Measurements from ENCODE around the gene CASK. TPM values are rescaled to one million over a fixed set of nuclear protein-coding genes. Genes with fewer than 3 reads are reported as not detected.

Gene CASK
- total RNA-seq, 1 donor from 2014 or later: 41.0 TPM

- H3K36me3 ChIP-seq: no peaks in the 10 kb centered on the region
- no peak overlapping the region for H3K4me3 ChIP-seq
- intact Hi-C loops (cut with DNase I): no loop called here
- TF ChIP-seq CTCF (IDR thresholded peaks at IDR 0.05) (no peak), POLR2AphosphoS5 (IDR thresholded peaks at IDR 0.05; ENCODE audit: insufficient read depth in 1 of 2, low read depth in 1 of 2) (no peak), POLR2A (IDR thresholded peaks at IDR 0.05) (no peak)
- H3K27me3 ChIP-seq: no peaks in the 10 kb centered on the region
- no peaks in the 10 kb centered on the region for H3K4me1 ChIP-seq
- no peak overlapping the region for H3K27ac ChIP-seq
- no peak for DNase-seq (ENCODE audit: extremely low spot score in 2 of 2)
- no peaks in the 10 kb centered on the region for H3K9me3 ChIP-seq
Observed at GRCh38 chrX:41499195-41499594, 424.2 kb downstream of the CASK start.

GRCh38 chrX:41491267-41492004 lies 431.9 kb downstream of the CASK start:
- no peak overlapping the region for H3K27ac ChIP-seq
- no peaks in the 10 kb centered on the region for H3K36me3 ChIP-seq
- H3K9me3 ChIP-seq: no peaks in the 10 kb centered on the region
- H3K4me3 ChIP-seq: no peak overlapping the region
- no peaks in the 10 kb centered on the region for H3K4me1 ChIP-seq
- intact Hi-C loops (cut with DNase I): no loop called here
- no peaks in the 10 kb centered on the region for H3K27me3 ChIP-seq
- no peak for DNase-seq (ENCODE audit: extremely low spot score in 2 of 2)
- TF ChIP-seq POLR2AphosphoS5 (IDR thresholded peaks at IDR 0.05; ENCODE audit: insufficient read depth in 1 of 2, low read depth in 1 of 2) (peak in 1 of 2 donors; percentile 32), CTCF (IDR thresholded peaks at IDR 0.05) (no peak)

- Histone ChIP-seq H3K36me3 (no peaks in the 10 kb centered on the region), H3K27ac (no peak overlapping the region)
- intact Hi-C loops (cut with DNase I): no loop called here
Observed at GRCh38 chrX:41490446-41490845, 432.9 kb downstream of the CASK start.

GRCh38 chrX:41482154-41482850 lies 441.1 kb downstream of the CASK start:
- Histone ChIP-seq H3K4me3 (no peak overlapping the region), H3K27me3 (no peaks in the 10 kb centered on the region), H3K4me1 (no peaks in the 10 kb centered on the region), H3K27ac (no peak overlapping the region), H3K36me3 (no peaks in the 10 kb centered on the region), H3K9me3 (no peaks in the 10 kb centered on the region)
- TF ChIP-seq POLR2A (IDR thresholded peaks at IDR 0.05): no peak
- TF ChIP-seq POLR2AphosphoS5 (IDR thresholded peaks at IDR 0.05; ENCODE audit: insufficient read depth in 1 of 2, low read depth in 1 of 2): no peak
- TF ChIP-seq CTCF (IDR thresholded peaks at IDR 0.05): no peak
- intact Hi-C loops (cut with DNase I): no loop called here
- DNase-seq (ENCODE audit: extremely low spot score in 2 of 2): no peak

More at GRCh38 chrX:41490446-41490845, 432.9 kb downstream of the CASK start:
- TF ChIP-seq CTCF (IDR thresholded peaks at IDR 0.05): no peak
- no peak for TF ChIP-seq POLR2AphosphoS5 (IDR thresholded peaks at IDR 0.05; ENCODE audit: insufficient read depth in 1 of 2, low read depth in 1 of 2)
- no peak for TF ChIP-seq POLR2A (IDR thresholded peaks at IDR 0.05)
- H3K9me3 ChIP-seq: no peaks in the 10 kb centered on the region
- no peaks in the 10 kb centered on the region for H3K4me1 ChIP-seq
- DNase-seq (ENCODE audit: extremely low spot score in 2 of 2): no peak
- H3K4me3 ChIP-seq: no peak overlapping the region
- H3K27me3 ChIP-seq: no peaks in the 10 kb centered on the region
